22Rv1 (cell line): ENCODE results near the gene NMT1.

ENCODE experiments used
- ZFX ChIP-seq: fragments of 450-650 bp; IDR thresholded peaks from 2 replicates; pipeline ENCODE4 v1.6.1; 2017; ENCODE audit warnings: antibody characterized with exemption, borderline replicate concordance
- TF ChIP-seq, protein P1 (sequence below): fragments of 450-650 bp; IDR thresholded peaks from 2 replicates; pipeline ENCODE4 v1.5.1; 2017; ENCODE audit warnings: mild to moderate bottlenecking

DNA sequence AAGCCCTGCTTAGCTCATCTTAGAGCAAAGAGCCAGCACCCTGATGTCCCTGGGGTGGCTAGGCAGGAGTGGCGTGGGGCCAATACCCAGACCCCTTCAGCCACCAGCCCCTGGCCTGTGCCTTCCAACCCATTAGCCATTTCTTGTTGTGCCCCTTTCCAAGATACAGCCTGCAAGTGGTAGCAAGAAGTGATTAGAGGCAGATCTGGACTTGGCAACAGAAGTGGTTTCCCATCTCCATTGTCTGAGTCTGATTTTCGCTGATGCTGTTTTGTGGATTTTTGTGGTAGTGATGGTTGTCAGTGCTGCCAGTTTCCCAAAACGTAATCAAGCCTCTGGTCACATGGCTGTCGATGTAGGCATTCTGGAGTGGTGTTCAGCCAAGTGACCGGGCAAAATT is 45.5 kb downstream of the NMT1 start:
- TF ChIP-seq, protein P1, sequence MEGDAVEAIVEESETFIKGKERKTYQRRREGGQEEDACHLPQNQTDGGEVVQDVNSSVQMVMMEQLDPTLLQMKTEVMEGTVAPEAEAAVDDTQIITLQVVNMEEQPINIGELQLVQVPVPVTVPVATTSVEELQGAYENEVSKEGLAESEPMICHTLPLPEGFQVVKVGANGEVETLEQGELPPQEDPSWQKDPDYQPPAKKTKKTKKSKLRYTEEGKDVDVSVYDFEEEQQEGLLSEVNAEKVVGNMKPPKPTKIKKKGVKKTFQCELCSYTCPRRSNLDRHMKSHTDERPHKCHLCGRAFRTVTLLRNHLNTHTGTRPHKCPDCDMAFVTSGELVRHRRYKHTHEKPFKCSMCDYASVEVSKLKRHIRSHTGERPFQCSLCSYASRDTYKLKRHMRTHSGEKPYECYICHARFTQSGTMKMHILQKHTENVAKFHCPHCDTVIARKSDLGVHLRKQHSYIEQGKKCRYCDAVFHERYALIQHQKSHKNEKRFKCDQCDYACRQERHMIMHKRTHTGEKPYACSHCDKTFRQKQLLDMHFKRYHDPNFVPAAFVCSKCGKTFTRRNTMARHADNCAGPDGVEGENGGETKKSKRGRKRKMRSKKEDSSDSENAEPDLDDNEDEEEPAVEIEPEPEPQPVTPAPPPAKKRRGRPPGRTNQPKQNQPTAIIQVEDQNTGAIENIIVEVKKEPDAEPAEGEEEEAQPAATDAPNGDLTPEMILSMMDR, result no peak
- no peak for TF ChIP-seq ZFX
